Parathyroid adenoma (tissue), 2 donors: Measurements from ENCODE around the gene AIPL1.

Source experiments
- H2AFZ ChIP-seq: fragments of 300-600 bp; sonication (generic); one replicate; pipeline ENCODE4 v1.7.0; 2017; ENCODE audit warnings: antibody characterized with exemption, mild to moderate bottlenecking
- H3K27ac ChIP-seq: fragments of 300-600 bp; sonication (generic); one replicate; pipeline ENCODE4 v1.7.0; 2017
- H3K27me3 ChIP-seq: fragments of 300-600 bp; sonication (generic); one replicate; pipeline ENCODE4 v1.7.0; 2017; ENCODE audit warnings: low read length; ENCODE audit not compliant: control insufficient read depth, insufficient read depth
- H3K36me3 ChIP-seq: fragments of 300-600 bp; sonication (generic); one replicate; pipeline ENCODE4 v1.7.0; 2017; ENCODE audit warnings: low read length; ENCODE audit not compliant: control insufficient read depth, insufficient read depth
- H3K4me1 ChIP-seq: fragments of 300-600 bp; sonication (generic); one replicate; pipeline ENCODE4 v1.7.0; 2017; ENCODE audit warnings: control low read depth
- H3K4me2 ChIP-seq: fragments of 300-600 bp; sonication (generic); one replicate; pipeline ENCODE4 v1.7.0; 2017; ENCODE audit warnings: low read length
- H3K4me3 ChIP-seq: fragments of 300-600 bp; sonication (generic); one replicate; pipeline ENCODE4 v1.7.0; 2017; ENCODE audit warnings: low read depth, low read length
- H3K79me2 ChIP-seq: fragments of 300-600 bp; sonication (generic); one replicate; pipeline ENCODE4 v1.7.0; 2017; ENCODE audit warnings: control low read depth
- H3K9ac ChIP-seq: fragments of 300-600 bp; sonication (generic); one replicate; pipeline ENCODE4 v1.7.0; 2017; ENCODE audit warnings: mild to moderate bottlenecking
- H3K9me3 ChIP-seq: fragments of 300-600 bp; sonication (generic); one replicate; pipeline ENCODE4 v1.7.0; 2017; ENCODE audit warnings: low read length; ENCODE audit not compliant: control insufficient read depth
- CTCF ChIP-seq: fragments of 300-600 bp; sonication (generic); IDR thresholded peaks from one replicate; pipeline ENCODE4 v1.7.0; 2017; ENCODE audit warnings: antibody characterized with exemption, mild to moderate bottlenecking
- donor health status: primary hyperparathyroidism.

Gene AIPL1

GRCh38 chr17:6448473-6448872, 13.6 kb upstream of the AIPL1 start:
- Histone ChIP-seq H3K36me3 (no peaks in the 10 kb centered on the region), H3K4me3 (no peak overlapping the region), H3K79me2 (no peaks in the 10 kb centered on the region), H3K27me3 (no peaks in the 10 kb centered on the region), H3K27ac (no peak overlapping the region), H3K4me1 (peaks cover 2% of the 10 kb centered on the region), H3K4me2 (no peak overlapping the region), H2AFZ (no peak overlapping the region), H3K9ac (no peak overlapping the region), H3K9me3 (no peaks in the 10 kb centered on the region)
- no peak for TF ChIP-seq CTCF

DNA sequence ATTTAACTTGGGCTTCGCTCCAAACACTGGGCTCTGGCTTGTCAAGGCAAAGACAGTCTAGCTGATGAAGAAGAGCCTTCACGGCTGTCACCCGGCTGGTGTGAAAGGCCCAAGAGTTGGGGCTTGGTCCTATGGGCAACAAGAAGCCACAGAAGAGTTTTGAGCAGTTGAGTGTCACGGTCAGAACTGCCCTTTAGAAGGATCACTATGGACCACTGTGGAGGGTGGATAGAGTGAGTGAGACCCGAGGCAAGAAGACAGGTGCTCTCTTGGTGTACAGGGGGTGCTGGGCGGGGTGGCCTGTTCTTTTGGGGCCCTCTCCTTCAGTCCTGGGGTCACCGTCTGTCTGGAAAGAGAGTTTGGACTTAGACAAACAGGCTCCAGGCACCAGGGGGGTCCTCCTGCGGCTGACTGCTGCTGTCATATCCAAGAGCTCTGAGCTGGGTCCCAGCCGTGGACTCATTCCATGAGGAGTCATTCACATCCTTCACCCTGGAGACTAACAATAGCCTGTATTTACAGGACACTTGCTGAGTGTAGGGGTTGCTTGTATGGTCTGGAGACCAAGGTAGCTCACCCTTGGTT, 11.7 kb upstream of the AIPL1 start:
- Histone ChIP-seq H3K4me1 (peaks cover 5% of the 10 kb centered on the region), H3K79me2 (no peaks in the 10 kb centered on the region), H3K9me3 (no peaks in the 10 kb centered on the region), H3K27me3 (no peaks in the 10 kb centered on the region), H3K27ac (no peak overlapping the region), H2AFZ (no peak overlapping the region), H3K4me2 (no peak overlapping the region), H3K4me3 (no peak overlapping the region), H3K9ac (no peak overlapping the region), H3K36me3 (no peaks in the 10 kb centered on the region)
- TF ChIP-seq CTCF, result no peak

DNA sequence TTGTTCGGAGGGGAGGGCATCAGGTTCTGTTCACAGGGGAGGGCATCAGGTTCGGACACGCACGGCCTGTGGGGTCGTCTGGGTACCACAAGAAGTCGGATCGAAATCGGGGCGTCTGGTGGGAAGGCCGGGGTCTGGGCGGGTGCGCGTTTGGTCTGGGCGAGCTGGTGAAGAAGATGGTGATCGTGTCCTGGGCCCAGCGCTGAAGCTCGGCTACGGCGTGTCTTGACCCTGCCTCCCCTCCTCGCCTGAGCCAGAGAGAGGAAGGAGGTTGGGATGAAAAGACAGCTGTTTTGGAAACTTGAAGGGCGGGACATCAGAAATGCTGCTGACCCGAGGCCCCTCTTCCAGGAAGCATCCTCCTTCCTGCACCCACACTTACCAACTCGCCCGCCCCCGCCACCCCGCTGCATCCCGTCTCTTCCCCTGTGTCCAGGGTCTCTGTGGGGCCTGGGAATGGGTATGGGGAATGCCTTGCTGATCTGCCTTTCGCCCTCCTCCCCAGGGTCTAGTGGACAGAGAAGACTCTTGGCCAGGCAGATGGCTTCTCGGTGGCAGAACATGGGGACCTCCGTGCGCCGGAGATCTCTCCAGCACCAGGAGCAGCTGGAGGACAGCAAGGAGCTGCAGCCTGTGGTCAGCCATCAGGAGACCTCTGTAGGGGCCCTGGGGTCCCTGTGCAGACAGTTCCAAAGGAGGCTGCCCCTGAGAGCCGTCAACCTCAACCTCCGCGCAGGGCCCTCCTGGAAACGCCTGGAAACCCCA, 9.8 kb upstream of the AIPL1 start:
- H3K36me3 ChIP-seq, result no peaks in the 10 kb centered on the region
- TF ChIP-seq CTCF, result no peak
- no peaks in the 10 kb centered on the region for H3K79me2 ChIP-seq
- H3K9ac ChIP-seq, result no peak overlapping the region
- peak overlapping the region; percentile 74 for H2AFZ ChIP-seq
- no peaks in the 10 kb centered on the region for H3K9me3 ChIP-seq
- H3K4me2 ChIP-seq, result peak overlapping the region; percentile 94
- no peak overlapping the region for H3K27ac ChIP-seq
- peaks cover 5% of the 10 kb centered on the region for H3K4me1 ChIP-seq
- no peaks in the 10 kb centered on the region for H3K27me3 ChIP-seq
- peak overlapping the region; percentile 67 for H3K4me3 ChIP-seq

DNA sequence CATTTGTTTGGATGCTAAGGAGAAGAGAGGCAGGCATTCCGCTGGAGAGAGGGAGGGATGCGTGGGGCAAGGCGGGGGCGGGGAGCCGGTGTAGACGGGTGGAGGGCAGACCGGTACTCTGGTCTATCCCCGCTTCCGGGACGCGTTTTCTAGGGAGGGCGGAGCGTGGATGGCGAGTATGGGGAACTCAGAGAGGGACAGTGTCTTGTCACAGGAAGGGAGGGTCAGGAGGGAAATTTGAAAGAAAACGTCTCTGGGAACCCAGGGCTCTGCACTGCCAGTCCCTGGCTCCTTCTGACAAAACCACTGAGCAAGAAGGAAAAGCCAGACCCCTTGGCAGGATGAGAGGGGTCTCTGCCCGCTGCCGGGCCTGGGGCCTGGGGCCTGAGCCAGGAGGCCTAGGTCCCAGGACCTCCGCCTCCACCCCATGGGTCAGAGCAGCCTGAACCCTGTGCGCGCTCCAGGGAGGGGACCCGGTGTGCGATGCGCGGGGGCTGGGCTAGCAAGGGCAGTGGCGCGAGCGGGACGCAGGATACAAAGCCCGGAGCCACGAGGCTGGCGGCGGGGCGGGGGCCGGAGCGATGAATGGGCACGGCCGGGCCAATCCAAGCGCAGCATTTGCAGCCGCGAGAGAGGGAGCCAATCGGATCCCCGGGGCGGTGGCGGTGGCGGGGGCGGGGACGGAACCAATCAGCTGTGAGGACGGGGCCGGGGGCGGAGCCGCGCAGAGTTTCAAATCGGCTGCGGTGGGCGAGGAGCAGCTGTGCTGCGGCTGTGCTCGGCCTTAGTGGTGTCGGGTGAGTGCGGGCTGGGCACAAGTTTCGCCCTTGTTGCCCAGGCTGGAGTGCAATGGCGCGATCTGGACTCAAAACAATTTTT, 9.0 kb upstream of the AIPL1 start, which contains the start of gene PIMREG:
Gene PIMREG, plus strand, starts transcription at position 764 of the 879 bp plus-strand sequence. CDS start 656 bp downstream, outside the sequence.
- Histone ChIP-seq H3K9me3 (no peaks in the 10 kb centered on the region), H3K4me2 (peak within 1 kb of the TSS; percentile 94), H3K36me3 (no peaks in the 10 kb centered on the region), H3K27ac (no peak within 1 kb of the TSS), H3K4me3 (peak within 1 kb of the TSS; percentile 67), H3K27me3 (no peaks in the 10 kb centered on the region), H2AFZ (peak within 1 kb of the TSS; percentile 74), H3K4me1 (peaks cover 5% of the 10 kb centered on the region), H3K9ac (no peak within 1 kb of the TSS), H3K79me2 (no peaks in the 10 kb centered on the region)
- no peak for TF ChIP-seq CTCF
